Measurements from ENCODE around the gene GRIK4. TPM values are rescaled to one million over a fixed set of nuclear protein-coding genes. Genes with fewer than 3 reads are reported as not detected.

The GRIK4 gene
- total and polyA plus RNA-seq, 2 donors (not counting 1 experiment from before 2014, with no cell fraction given) = 0.12 to 0.27 TPM

DNA sequence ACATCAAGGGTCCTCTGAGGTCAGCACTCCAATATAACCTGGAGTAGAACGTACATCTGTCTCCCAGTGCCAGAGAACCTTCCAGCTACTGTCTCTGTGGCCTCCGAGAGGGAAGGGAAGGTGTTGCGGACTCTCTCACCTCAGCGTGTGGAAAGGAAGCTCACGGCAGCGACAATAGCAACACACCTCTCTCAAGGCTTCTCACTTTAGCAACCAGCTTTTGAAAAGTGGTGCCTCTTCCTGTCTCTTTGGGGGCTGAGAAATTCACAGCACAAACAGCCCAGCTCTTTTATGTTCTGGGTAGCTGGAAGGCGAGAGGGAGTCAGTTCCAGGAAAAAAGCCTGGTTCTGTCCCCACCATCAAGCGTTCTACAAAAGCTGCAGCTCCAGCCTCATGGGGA is 355.5 kb downstream of the GRIK4 start:
- ATAC-seq (ENCODE audit: low read depth) (no peak), DNase-seq (no peak)
- H3K4me1 ChIP-seq (ENCODE audit: control insufficient read depth in 2 of 2, insufficient read depth in 2 of 2, low read length in 2 of 2) = peaks cover 0 to 8% of the 10 kb centered on the region in 2 donors
- intact Hi-C loops (cut with micrococcal nuclease) = no loop called here
- peaks cover 0 to 8% (median 0%) of the 10 kb centered on the region in 4 experiments for H3K27me3 ChIP-seq (replicated peaks in 1 of 4; ENCODE audit: control extremely low read depth in 1 of 4, control insufficient read depth in 3 of 4, insufficient read depth in 4 of 4, low read length in 3 of 4)
- H3K9me3 ChIP-seq (ENCODE audit: control extremely low read depth in 1 of 3, control insufficient read depth in 2 of 3, insufficient read depth in 1 of 3, low read length in 2 of 3) = no peaks in the 10 kb centered on the region
- TF ChIP-seq CTCF (IDR thresholded peaks at IDR 0.05) = no peak
- no peak for TF ChIP-seq EZH2 (IDR thresholded peaks at IDR 0.05; ENCODE audit: borderline replicate concordance, insufficient read depth, low read depth, low read length, poor library complexity, severe bottlenecking)
- Mint-ChIP-seq H3K27me3 (peaks cover 41% of the 10 kb centered on the region), H3K4me3 (no peak overlapping the region), H3K27ac (no peak overlapping the region), H3K4me1 (peaks cover 5% of the 10 kb centered on the region), H3K9me3 (ENCODE audit: insufficient read depth) (no peaks in the 10 kb centered on the region)
- no peak overlapping the region for H3K4me3 ChIP-seq (ENCODE audit: control extremely low read depth in 1 of 5, extremely low read depth in 1 of 5, insufficient read depth in 1 of 5, low read depth in 2 of 5, low read length in 4 of 5)
- H3K79me2 ChIP-seq (ENCODE audit: control insufficient read depth, insufficient read depth, low read length) = no peaks in the 10 kb centered on the region
- WGBS (ENCODE audit: insufficient coverage) = 77% methylated on average over 4 of the region's 8 CpGs
- ChIA-PET CTCF (no interaction called here), POLR2A (no interaction called here)
- H4K20me1 ChIP-seq (ENCODE audit: control insufficient read depth, insufficient read depth, low read length, poor library complexity, severe bottlenecking) = no peaks in the 10 kb centered on the region
- H2AFZ ChIP-seq (ENCODE audit: insufficient read depth, low read depth, low read length, poor library complexity, severe bottlenecking) = no peak overlapping the region
- H3K36me3 ChIP-seq (replicated peaks in 1 of 2; ENCODE audit: control extremely low read depth in 1 of 2, control insufficient read depth in 1 of 2, extremely low read depth in 1 of 2, insufficient read depth in 2 of 2, low read length in 1 of 2) = no peaks in the 10 kb centered on the region
- H3K4me2 ChIP-seq (replicated peaks; ENCODE audit: low read depth, low read length, poor library complexity, severe bottlenecking) = no peak overlapping the region
- no peak overlapping the region for H3K27ac ChIP-seq (ENCODE audit: low read length in 2 of 2)
- H3K9ac ChIP-seq (ENCODE audit: low read length) = no peak overlapping the region

DNA sequence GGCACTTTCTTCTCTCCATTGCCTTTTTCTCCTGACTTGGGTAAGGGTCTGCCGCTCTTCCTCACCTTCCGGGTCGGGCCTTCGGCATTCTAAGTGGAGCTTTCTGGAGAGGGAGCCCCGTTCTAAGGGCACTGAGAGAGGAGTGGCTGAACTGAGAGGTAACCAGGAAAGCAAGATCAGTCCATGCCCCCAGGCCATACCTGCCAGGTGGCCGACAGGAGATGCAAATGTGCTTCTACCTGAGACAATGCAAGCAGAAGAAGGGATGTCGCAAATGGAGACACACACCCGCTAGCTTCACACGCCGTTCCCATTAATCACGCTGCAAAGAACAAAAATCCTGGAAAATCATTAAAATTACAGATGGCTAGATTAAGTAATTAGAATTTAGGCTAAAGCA is 356.0 kb downstream of the GRIK4 start:
- Mint-ChIP-seq H3K4me1 (peaks cover 5% of the 10 kb centered on the region), H3K27ac (no peak overlapping the region), H3K4me3 (no peak overlapping the region), H3K9me3 (ENCODE audit: insufficient read depth) (no peaks in the 10 kb centered on the region), H3K27me3 (peaks cover 44% of the 10 kb centered on the region)
- DNase-seq (no peak), ATAC-seq (ENCODE audit: low read depth) (no peak)
- peaks cover 0 to 5% (median 0%) of the 10 kb centered on the region in 4 experiments for H3K27me3 ChIP-seq (replicated peaks in 1 of 4; ENCODE audit: control extremely low read depth in 1 of 4, control insufficient read depth in 3 of 4, insufficient read depth in 4 of 4, low read length in 3 of 4)
- POLR2A ChIA-PET = no interaction called here
- intact Hi-C loops (cut with micrococcal nuclease) = no loop called here
- CTCF ChIA-PET = no interaction called here
- no peak overlapping the region for H2AFZ ChIP-seq (ENCODE audit: insufficient read depth, low read depth, low read length, poor library complexity, severe bottlenecking)
- no peak overlapping the region for H3K4me3 ChIP-seq (ENCODE audit: control extremely low read depth in 1 of 5, extremely low read depth in 1 of 5, insufficient read depth in 1 of 5, low read depth in 2 of 5, low read length in 4 of 5)
- no peaks in the 10 kb centered on the region for H3K9me3 ChIP-seq (ENCODE audit: control extremely low read depth in 1 of 3, control insufficient read depth in 2 of 3, insufficient read depth in 1 of 3, low read length in 2 of 3)
- no peak overlapping the region for H3K9ac ChIP-seq (ENCODE audit: low read length)
- H3K79me2 ChIP-seq (ENCODE audit: control insufficient read depth, insufficient read depth, low read length) = no peaks in the 10 kb centered on the region
- no peak for TF ChIP-seq EZH2 (IDR thresholded peaks at IDR 0.05; ENCODE audit: borderline replicate concordance, insufficient read depth, low read depth, low read length, poor library complexity, severe bottlenecking)
- no peak for TF ChIP-seq CTCF (IDR thresholded peaks at IDR 0.05)
- 50% methylated on average over 1 of the region's 11 CpGs for WGBS (ENCODE audit: insufficient coverage)
- no peaks in the 10 kb centered on the region for H3K36me3 ChIP-seq (replicated peaks in 1 of 2; ENCODE audit: control extremely low read depth in 1 of 2, control insufficient read depth in 1 of 2, extremely low read depth in 1 of 2, insufficient read depth in 2 of 2, low read length in 1 of 2)
- H3K4me2 ChIP-seq (replicated peaks; ENCODE audit: low read depth, low read length, poor library complexity, severe bottlenecking) = no peak overlapping the region
- H4K20me1 ChIP-seq (ENCODE audit: control insufficient read depth, insufficient read depth, low read length, poor library complexity, severe bottlenecking) = no peaks in the 10 kb centered on the region
- no peak overlapping the region for H3K27ac ChIP-seq (ENCODE audit: low read length in 2 of 2)
- H3K4me1 ChIP-seq (ENCODE audit: control insufficient read depth in 2 of 2, insufficient read depth in 2 of 2, low read length in 2 of 2) = peaks cover 0 to 8% of the 10 kb centered on the region in 2 donors
